ENCODE measurements around the gene PFDN5. TPM values are rescaled to one million over a fixed set of nuclear protein-coding genes. Genes with fewer than 3 reads are reported as not detected.

PFDN5 gene
- total RNA-seq, 1 donor from 2014 or later: 274 TPM

GRCh38 chr12:53306826-53307225, 11.5 kb downstream of the PFDN5 start:
- H3K4me3 Mint-ChIP-seq (ENCODE audit: unreplicated experiment): no peak overlapping the region
- no peak for DNase-seq (ENCODE audit: low spot score)
- no peak overlapping the region for H3K27ac Mint-ChIP-seq (ENCODE audit: unreplicated experiment)
- H3K4me1 Mint-ChIP-seq (ENCODE audit: low read depth): peaks cover 10% of the 10 kb centered on the region
- H3K36me3 Mint-ChIP-seq (ENCODE audit: low read depth): peaks cover 28% of the 10 kb centered on the region
- H3K9me3 Mint-ChIP-seq (ENCODE audit: low read depth): no peaks in the 10 kb centered on the region
- H3K27me3 Mint-ChIP-seq (ENCODE audit: low read depth): no peaks in the 10 kb centered on the region
- TF ChIP-seq, protein P1, sequence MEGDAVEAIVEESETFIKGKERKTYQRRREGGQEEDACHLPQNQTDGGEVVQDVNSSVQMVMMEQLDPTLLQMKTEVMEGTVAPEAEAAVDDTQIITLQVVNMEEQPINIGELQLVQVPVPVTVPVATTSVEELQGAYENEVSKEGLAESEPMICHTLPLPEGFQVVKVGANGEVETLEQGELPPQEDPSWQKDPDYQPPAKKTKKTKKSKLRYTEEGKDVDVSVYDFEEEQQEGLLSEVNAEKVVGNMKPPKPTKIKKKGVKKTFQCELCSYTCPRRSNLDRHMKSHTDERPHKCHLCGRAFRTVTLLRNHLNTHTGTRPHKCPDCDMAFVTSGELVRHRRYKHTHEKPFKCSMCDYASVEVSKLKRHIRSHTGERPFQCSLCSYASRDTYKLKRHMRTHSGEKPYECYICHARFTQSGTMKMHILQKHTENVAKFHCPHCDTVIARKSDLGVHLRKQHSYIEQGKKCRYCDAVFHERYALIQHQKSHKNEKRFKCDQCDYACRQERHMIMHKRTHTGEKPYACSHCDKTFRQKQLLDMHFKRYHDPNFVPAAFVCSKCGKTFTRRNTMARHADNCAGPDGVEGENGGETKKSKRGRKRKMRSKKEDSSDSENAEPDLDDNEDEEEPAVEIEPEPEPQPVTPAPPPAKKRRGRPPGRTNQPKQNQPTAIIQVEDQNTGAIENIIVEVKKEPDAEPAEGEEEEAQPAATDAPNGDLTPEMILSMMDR (IDR thresholded peaks at IDR 0.05): no peak

- H3K27ac Mint-ChIP-seq (ENCODE audit: unreplicated experiment): no peak overlapping the region
- DNase-seq (ENCODE audit: low spot score): no peak
- H3K27me3 Mint-ChIP-seq (ENCODE audit: low read depth): no peaks in the 10 kb centered on the region
- TF ChIP-seq, protein P1 (IDR thresholded peaks at IDR 0.05): no peak
- H3K4me3 Mint-ChIP-seq (ENCODE audit: unreplicated experiment): no peak overlapping the region
- peaks cover 21% of the 10 kb centered on the region for H3K36me3 Mint-ChIP-seq (ENCODE audit: low read depth)
- no peaks in the 10 kb centered on the region for H3K4me1 Mint-ChIP-seq (ENCODE audit: low read depth)
- no peaks in the 10 kb centered on the region for H3K9me3 Mint-ChIP-seq (ENCODE audit: low read depth)
These were observed 12.9 kb downstream of the PFDN5 start for GRCh38 chr12:53308276-53308675.

- Mint-ChIP-seq H3K4me3 (ENCODE audit: unreplicated experiment) (no peak overlapping the region), H3K36me3 (ENCODE audit: low read depth) (peaks cover 17% of the 10 kb centered on the region), H3K27ac (ENCODE audit: unreplicated experiment) (no peak overlapping the region), H3K4me1 (ENCODE audit: low read depth) (peaks cover 4% of the 10 kb centered on the region), H3K9me3 (ENCODE audit: low read depth) (no peaks in the 10 kb centered on the region), H3K27me3 (ENCODE audit: low read depth) (no peaks in the 10 kb centered on the region)
- no peak for DNase-seq (ENCODE audit: low spot score)
- TF ChIP-seq, protein P1 (IDR thresholded peaks at IDR 0.05): no peak
These were observed 18.7 kb downstream of the PFDN5 start for GRCh38 chr12:53313996-53314395.

- Mint-ChIP-seq H3K4me1 (ENCODE audit: low read depth) (peaks cover 33% of the 10 kb centered on the region), H3K27ac (ENCODE audit: unreplicated experiment) (peak overlapping the region; percentile 99)
These were observed 25.2 kb downstream of the PFDN5 start for GRCh38 chr12:53320352-53321195.

GRCh38 chr12:53324113-53324778, 28.9 kb downstream of the PFDN5 start:
- Mint-ChIP-seq H3K4me3 (ENCODE audit: unreplicated experiment) (peak overlapping the region; percentile 71), H3K4me1 (ENCODE audit: low read depth) (peaks cover 33% of the 10 kb centered on the region), H3K9me3 (ENCODE audit: low read depth) (no peaks in the 10 kb centered on the region), H3K27me3 (ENCODE audit: low read depth) (no peaks in the 10 kb centered on the region), H3K36me3 (ENCODE audit: low read depth) (no peaks in the 10 kb centered on the region), H3K27ac (ENCODE audit: unreplicated experiment) (peak overlapping the region; percentile 78)
- TF ChIP-seq, protein P1 (IDR thresholded peaks at IDR 0.05): no peak
- no peak for DNase-seq (ENCODE audit: low spot score)

More at GRCh38 chr12:53320352-53321195, 25.2 kb downstream of the PFDN5 start:
- H3K4me3 Mint-ChIP-seq (ENCODE audit: unreplicated experiment): peak overlapping the region; percentile 94
- no peak for DNase-seq (ENCODE audit: low spot score)
- H3K9me3 Mint-ChIP-seq (ENCODE audit: low read depth): no peaks in the 10 kb centered on the region
- TF ChIP-seq, protein P1 (IDR thresholded peaks at IDR 0.05): no peak
- peaks cover 7% of the 10 kb centered on the region for H3K36me3 Mint-ChIP-seq (ENCODE audit: low read depth)
- H3K27me3 Mint-ChIP-seq (ENCODE audit: low read depth): no peaks in the 10 kb centered on the region
